Epidermal melanocyte (primary cell): ENCODE measurements around the gene ASB8.
"Not testable (repeated sequence)": the region's sequence is repeated elsewhere in the genome, so short reads cannot be mapped to it uniquely, and the experiment has no call there.

Source experiments
- DNase-seq: peaks from one replicate; pipeline ENCODE4 v3.0.0; 2011; ENCODE audit warnings: low spot score; ENCODE audit not compliant: insufficient read length

Gene ASB8

DNA sequence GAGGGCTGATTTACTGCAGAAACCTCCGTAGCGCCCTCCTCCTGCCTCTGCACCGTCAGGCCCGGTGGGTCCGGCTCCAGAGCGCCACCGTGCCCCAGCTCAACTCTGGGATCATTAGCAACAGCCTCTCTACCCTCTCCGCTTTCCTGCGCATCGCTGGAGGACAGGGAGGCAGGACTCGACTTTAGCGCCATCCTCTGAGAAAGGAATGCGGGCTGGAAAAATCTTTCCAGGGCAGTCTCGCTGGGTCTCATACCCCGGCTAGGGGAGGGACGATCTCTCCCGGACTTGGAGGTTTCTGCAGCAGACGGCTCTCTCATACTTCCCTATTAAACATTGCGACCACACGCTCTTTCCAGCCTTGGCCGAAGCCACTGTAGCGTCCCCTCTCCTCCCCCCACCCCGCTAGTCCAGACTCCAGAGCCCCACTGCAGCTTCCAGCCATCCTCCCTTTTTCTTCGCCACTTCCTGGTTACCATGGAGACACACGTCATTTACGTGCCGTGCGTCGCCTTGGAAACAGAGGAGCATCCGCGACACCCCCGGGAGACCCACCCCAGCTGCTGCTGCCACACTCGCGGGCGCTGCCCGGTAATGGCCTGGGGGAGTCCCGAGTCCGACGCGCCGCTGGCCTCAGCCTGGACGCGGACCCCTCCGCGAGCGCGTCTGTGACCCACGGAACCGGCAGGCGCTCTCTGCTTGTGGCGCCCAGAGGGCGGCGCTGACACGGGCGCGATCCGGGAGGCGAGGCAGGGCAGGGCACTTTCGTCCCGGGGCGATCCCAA is 26.0 kb upstream of the ASB8 start, which contains the start of gene CCDC184:
CCDC184 (plus strand) TSS at position 554 of the 785 bp plus-strand sequence. CDS start 479 bp downstream, outside the sequence.
- DNase-seq = peak; percentile 58

DNA sequence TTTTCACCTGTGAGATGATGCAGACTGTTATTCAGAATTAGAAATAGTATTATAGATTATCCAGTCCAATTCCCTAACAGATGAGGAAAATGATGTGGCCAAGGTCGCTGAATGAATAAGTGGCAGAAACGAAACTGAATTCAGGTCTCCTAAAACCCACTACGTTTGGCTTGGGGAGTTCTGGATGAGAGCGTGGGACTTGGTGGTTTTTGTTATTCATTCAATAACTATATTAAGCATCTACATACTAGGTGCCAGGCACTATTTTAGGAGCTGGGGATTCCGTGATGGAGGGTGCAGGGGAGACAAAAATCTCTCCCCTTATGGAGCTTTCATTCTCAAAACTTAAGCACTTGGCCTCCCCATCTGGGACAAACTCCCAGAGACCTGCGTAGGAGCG is 25.3 kb upstream of the ASB8 start:
- no peak for DNase-seq

DNA sequence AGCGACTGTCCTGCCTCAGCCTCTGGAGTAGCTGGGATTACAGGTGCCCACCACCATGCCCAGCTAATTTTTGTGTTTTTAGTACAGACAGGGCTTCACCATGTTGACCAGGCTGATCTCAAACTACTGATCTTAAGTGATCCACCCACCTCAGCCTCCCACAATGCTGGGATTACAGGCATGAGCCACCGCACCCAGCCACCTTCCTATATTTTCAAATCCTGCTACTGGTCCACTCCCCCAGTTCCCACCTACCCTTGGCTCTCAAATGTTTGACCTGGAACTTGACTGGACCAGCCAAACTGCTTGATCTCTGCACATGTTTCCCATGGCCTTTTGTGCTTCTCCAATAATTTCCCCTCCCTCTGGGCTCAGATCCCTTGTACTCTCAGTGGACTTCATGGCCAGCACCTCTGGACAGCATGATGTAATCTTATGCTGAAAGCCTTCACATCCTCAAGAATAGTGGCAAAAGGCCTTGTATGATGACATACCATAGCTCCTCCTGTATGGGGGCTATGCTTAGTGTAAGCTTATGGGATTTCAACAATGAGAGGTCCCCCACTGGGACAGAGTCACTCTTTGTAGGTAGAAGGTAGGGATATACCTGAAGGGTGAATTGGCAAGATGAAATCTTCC is 23.7 kb upstream of the ASB8 start:
- DNase-seq = no peak

DNA sequence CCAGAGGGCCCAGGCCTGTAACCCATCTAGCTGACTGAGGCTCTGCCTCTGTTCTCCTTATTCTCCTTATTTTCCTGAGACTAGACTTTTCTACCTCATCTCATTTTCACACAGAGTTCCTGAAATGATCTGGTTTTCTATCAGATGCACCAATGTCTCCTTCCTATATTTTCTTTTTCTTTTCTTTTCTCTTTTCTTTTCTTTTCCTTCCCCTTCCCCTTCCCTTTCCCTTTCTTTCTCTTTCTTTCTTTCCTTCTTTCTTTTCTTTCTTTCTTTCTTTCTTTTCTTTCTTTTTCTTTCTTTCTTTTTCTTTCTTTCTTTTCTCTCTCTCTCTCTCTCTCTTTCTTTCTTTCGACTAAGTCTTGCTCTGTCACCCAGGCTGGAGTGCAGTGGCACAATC is 23.1 kb upstream of the ASB8 start:
- no peak for DNase-seq

DNA sequence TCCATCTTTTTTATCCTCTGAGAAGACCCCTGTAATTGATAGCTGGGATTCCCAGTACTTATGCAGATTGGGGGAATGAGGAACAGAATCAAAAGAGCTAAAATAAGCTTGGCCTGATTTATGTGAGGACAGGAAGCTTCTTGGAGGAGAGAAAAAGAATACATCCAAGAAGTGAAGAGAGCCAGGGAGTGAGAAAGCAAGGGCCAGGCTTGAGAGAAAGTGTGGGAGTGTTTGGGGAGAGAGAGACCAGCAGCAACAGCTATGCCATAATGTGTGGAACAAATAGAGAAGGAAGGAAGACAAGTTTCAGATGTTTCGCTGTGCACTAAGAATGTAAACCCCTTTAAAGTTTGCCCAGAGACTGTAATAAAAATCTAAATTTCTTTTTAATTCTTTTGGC is 22.2 kb upstream of the ASB8 start:
- no peak for DNase-seq

DNA sequence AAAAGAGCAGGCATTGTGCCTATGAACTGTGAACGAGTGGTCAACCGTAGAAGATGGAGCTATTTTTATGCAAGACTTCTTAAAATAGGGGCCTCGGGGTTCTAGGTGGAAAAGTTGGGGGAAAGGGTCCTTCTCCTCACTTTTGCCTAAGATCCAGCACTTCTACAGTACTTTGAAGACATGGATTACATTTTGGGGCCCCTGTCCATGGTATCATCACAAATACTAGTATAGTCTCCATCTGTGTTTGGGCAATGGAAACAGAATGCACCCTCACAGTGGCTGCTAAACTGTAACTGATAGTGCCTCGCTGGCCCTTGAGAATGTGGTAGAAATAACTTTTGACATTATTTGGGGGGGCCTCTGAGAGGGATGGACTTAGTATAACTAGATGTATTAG is 20.7 kb upstream of the ASB8 start:
- DNase-seq = no peak

DNA sequence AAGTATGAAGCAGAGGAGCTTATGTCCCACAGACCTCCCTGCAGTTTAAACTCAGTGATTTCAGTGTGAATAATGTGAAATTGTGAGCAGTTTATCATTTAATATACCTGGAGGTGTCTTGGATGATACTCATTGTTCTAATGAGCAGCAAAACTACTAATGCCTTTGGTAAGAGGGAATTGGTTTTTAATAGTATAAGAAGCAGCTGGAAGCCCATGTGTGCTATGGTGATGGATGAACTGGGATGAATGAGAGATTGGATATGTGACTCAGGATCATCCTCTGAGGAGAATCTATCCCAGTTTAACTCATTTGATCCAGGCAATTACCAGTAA is 19.1 kb upstream of the ASB8 start:
- DNase-seq = no peak

DNA sequence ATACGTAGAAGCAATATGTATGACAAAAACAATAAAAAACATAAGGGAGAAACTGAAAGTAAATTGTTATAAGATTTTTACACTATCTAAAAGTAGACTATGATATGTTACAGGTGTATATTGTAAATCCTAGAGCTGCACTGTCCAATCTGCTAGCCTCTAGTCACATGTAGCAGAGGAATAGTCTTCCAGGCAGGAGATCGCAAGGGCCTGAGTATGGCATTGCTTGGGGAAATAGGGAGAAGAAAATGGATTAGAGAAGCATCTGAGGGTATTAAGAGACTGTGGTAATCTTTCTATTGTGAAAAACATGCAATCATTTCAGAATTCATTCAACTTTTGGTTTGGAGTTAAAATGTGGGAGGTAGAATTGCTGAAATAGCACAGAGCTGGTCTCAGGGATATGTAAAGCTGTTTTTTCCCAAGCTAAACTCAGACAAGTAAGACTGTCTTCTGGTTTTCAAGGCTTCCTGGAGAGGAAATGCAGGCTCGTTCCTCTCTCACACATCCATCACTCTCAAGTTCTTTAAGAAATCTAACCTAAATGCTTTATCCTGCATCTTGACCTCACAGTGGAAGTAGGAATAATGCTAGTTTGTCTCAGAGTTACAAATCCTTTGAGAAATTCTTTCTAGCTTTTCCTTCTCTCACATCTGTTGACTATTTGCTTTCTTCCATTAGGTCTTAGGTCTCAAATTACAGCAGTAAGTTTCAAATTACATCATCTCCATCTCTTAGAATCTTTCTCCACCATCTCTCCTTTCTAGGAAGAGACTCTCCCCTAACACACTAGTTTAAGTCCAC is 18.5 kb upstream of the ASB8 start:
- DNase-seq = no peak

DNA sequence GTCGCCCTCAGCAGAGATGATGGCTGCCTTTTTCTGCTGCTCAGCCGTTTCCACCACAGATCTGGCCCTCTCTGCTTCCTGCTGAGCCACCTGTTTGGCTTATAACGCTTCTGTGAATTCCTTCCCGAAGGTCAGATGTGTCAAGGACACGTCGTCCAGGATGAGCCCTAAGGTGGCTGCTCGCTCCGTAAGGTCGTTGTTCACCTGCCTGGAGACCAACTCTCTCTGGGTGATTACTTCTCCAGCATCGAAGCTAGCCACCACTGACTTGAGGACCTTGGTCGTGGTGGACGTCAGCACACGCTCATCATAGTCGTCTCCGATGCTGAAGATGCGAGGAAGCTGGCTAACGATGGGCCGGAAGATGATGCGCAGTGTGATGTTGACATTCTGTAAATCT is 11.7 kb upstream of the ASB8 start:
- DNase-seq = no peak

DNA sequence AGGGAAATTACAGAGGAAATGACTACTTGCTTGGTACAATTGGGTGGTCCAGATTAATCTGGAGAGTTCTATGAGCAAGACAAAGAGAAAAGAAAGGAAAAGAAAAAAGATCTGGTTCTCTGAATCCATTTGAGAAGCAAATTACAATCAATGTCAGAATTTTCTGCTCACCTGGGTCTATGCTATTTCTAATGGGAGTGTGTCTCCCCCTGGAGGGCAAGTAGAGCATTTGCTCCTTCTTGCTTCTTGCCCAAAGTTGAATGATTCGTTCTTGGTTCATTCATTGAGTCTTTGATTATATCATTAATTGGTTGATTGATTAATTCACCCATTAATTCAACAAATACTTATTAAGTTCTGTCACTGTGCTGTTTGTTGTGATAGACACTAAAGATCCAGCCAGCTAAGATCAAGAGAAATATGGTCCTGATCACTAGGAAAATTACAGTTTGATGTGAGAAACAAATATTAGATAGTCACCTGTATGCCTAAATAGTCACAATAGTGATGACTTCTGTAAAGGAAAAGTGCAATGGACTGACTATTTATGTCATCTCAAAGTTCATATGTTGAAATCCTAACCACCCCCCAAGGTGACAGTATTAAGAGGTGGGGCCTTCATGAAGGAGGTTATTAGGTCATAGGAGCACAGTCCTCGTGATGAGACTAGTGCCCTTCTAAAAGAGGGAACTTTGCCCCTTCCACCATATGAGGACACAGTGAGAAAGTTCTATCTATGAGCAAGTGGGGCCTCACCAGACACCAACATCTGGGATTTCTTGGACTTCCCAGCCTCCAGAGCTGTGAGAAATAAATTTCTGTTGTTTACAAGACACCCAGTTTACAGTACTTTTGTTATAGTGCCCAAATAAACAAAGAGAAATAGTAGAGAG is 8.0 kb upstream of the ASB8 start:
- DNase-seq = no peak

DNA sequence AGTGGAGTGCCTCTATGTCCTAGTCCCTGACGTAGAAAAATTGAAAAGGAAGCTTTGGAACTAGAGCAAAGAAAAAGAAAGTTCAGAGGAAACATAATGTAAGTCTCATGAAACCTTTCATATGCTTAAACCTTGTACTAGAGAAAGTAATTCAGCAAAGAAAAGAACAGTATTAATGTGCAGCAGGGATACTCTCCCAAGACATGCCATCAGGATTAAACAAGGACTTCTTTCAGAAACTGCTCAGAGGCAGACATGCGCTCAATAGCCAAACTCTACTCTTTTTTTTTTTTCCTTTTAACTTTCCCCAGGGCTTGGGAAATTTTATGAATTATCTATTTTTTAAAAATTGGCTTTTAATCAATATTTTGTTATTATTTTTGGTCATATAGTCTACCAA is 7.1 kb upstream of the ASB8 start:
- peak; percentile 60 for DNase-seq

DNA sequence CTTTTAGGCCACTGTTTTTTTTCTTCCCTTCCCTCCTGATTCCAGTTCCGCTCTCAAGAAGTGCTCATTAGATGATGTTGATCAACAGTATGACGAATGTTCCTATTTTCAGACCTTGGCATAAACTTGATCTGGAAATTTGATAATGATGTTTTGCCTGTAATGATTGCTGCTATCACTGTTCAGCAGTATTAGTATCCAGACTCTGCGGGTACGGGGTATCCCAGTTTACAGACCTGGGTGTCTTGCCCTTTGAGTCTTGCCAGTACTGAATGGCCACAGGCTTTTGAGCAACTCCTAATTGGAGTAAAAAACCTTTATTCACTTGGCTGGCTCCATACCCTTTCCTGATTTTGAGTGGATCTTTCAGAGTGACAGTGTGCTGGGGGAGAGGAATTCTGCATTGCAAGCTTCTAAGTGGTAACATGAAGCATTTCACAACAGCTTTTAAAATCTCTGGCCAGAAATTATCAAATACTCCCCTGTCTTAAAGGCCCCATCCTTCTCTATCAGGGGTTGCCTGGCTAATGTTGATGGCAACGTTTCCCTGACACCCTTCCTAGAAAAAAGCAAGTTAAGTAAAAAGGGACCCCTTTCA is 5.9 kb upstream of the ASB8 start:
- DNase-seq = no peak

DNA sequence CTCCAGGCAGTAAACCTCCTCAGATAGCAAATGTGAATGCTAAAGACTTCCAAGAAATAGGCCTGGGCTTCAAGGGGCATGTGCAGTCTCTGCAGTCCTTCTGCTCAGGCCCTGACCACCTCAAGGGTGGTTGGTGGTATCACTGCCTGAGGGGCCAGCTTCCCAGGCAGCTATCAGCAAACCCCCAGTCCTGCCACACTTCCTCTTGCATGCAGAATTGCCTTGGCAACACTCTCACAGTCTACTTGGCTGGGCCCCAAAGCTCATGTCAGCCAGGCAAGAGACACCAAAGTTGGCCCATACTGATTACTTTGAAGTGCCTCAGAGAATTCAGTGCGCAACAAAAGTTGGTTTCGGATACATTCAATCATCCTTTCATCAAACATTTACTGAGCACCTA is 3.5 kb upstream of the ASB8 start:
- no peak for DNase-seq

DNA sequence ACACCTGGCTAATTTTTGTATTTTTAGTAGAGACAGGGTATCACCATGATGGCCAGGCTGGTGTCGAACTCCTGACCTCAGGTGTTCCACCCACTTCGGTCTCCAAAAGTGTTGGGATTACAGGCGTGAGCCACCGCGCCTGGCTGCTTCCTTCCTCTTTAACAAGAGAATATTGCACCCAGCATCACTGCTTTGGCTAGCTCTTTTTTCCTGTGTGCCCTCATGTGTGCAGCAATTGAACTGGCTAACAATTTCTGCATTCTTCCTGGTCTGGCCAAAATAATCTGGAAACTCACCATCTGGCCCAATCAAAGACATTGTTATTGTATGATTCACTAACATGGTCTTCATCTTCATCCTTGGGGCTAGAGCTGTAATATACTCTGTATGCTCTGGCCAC is 2.7 kb upstream of the ASB8 start:
- DNase-seq = no peak

DNA sequence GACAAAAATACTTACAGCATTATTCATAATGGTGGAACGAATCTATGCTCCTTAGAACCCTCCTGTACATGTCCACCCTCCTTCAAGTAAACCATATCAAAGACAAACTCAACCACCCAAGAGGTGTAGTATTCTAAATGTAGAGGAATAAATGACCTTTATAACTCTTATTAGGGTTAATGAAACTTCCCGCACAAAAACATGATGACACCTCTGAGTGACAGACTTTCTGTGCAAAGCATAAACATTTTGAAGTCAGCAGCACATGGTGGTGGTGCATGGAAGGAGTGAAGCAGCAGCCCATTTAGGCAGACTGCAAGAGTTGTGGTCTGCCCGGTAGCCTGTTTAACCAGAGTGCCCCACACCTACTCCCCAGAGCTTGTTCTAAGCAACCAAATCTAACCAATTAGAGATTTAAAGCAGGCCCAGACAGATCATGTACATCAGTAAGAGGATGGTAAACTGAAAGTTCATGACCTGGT is 615 bp upstream of the ASB8 start:
- no peak for DNase-seq

DNA sequence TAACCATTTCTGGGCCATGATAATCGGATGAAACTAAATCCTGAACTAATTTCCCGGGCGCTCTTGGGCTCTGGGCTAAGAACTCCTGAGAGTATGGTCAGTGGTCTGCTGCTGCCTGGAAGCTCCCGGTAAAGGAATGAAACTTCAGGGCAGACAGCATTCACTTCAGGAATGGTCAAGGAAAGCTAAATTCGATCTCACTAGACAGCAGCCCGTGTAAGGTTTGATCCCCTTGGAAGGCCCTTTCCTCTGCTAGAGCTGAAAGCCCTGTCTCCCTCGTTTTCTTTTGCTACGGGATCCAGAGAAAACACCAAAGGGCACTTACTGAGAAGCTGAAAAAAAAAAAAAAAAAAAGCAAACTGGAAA is 680 bp downstream of the ASB8 start:
- DNase-seq = no peak

DNA sequence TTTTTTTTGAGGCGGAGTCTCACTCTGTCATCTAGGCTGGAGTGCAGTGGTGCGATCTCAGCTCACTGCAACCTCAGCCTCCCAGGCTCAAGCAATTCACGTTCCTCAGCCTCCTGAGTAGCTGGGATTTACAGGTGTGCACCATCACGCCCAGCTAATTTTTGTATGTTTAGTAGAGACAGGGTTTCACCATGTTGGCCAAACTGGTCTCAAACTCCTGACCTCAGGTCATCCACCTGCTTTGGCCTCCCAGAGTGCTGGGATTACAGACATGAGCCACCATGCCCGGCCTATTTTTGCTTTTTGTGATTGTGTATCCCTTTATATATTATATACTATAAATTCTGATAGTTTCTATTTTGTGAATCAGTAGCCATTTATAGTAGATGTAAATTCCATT is 1.5 kb downstream of the ASB8 start:
- not testable (repeated sequence) for DNase-seq

DNA sequence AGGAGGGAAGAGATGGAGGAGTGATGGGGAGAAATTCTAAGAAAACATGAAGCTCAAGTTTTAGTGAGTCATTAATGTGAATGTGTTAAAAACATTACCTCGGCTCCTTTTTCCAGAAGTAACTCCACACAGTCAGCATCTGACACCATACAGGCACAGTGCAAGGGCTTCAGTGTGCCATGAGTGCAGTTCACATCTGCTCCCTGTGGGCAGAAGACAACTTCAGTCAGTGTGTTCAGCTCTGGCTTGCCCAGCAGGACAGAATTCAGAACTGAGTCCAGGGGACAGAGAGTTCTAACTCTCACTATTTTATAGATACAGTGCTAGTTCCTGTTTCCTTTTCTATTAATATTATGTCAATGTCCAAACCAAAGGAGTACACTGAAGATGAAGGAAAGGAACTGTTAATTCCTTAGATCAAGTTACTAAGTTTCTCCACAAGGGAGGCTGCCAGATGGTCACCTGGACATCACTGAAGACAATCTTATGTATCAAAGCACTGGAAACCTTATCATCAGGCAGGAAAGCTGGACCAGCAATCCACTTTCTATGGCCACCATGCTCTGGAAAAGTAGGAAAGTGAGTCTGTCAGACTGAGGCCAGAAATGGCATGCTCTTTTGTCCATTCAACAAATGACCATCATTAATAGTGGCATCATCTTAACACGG is 6.1 kb downstream of the ASB8 start:
- DNase-seq = no peak

DNA sequence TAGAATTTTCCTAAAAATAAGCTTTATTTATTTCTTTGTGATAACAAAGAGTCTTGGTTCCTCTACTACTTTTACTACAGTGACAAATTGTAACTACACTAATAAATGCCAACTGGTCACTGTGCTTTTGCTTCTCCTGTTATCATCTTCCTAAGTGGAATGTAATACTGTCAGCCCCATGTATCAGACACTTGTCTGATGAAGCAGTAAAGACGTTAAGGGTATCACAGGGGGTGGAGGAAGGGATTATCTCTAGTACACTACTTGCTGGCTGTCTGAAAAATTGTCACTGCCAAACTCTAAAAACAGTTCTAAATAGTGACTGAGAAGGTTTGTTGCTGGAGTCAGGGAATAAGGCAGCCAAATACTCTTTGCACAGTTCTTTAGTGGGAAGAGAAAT is 11.3 kb downstream of the ASB8 start:
- DNase-seq = no peak

DNA sequence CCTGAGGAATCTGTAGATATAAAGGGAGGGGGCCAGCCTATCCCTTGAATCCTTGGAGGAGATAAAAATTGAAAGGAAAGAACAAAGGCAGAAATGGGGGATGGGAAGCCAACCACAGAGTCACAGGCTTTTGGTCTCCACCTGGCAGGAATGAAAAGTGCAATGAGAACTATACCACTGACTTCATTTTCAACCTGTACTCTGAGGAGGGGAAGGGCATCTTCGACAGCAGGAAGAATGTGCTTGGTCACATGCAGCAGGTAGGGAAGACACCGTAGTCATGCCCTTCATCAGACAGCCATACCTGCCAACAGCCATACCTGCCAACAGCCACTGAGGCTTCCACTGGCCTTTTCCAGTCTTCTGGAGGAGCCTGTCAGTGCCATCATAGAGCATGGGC is 13.4 kb downstream of the ASB8 start:
- no peak for DNase-seq
